Right atrium auricular region (tissue), 2 donors: ENCODE measurements around the gene RSU1. TPM values are rescaled to one million over a fixed set of nuclear protein-coding genes. Genes with fewer than 3 reads are reported as not detected.

Experiments
- DNase-seq: peaks from one replicate; pipeline ENCODE4 v3.0.0-alpha.2; 2019; ENCODE audit warnings: low spot score
- H3K27ac ChIP-seq, 2 donors: fragments of 200-600 bp; sonication (generic); 1 replicate in 1 of 2; 2 replicates in 1 of 2; pipeline ENCODE4 v1.5.1; 2016 to 2019
- H3K27me3 ChIP-seq, 2 donors: fragments of 200-600 bp; sonication (generic); one replicate each; pipeline versions ENCODE4 v1.5.1 to v1.6.0; 2017 to 2019
- H3K36me3 ChIP-seq: fragments of 200-600 bp; sonication (generic); one replicate; pipeline ENCODE4 v1.5.1; 2016
- H3K4me1 ChIP-seq, 2 donors: fragments of 200-600 bp; sonication (generic); one replicate each; pipeline versions ENCODE4 v1.5.1 to v1.6.0; 2017 to 2019
- H3K4me3 ChIP-seq, 2 donors: fragments of 200-600 bp; sonication (generic); 1 replicate in 1 of 2; 2 replicates in 1 of 2; pipeline ENCODE4 v1.5.1; 2017 to 2019; ENCODE audit warnings: mild to moderate bottlenecking in 1 of 2, moderate library complexity in 1 of 2
- H3K9me3 ChIP-seq, 2 donors: fragments of 200-600 bp; sonication (generic); one replicate each; pipeline ENCODE4 v1.5.1; 2019
- total RNA-seq, 2 donors: library from RNA; depleted of rRNA; stranded (reverse); fragments of >200 nt; gene quantifications; one replicate each; pipeline ENCODE4 v1.1.0, GENCODE V29; 2016
- TF ChIP-seq, protein P1 (sequence below), 2 donors: fragments of 200-600 bp; sonication (generic); IDR thresholded peaks; one replicate each; pipeline ENCODE4 v1.5.1; 2019; ENCODE audit warnings: antibody characterized with exemption in 2 of 2

The RSU1 gene
- total RNA-seq, 2 donors from 2014 or later = 40.3 to 45.4 TPM

DNA sequence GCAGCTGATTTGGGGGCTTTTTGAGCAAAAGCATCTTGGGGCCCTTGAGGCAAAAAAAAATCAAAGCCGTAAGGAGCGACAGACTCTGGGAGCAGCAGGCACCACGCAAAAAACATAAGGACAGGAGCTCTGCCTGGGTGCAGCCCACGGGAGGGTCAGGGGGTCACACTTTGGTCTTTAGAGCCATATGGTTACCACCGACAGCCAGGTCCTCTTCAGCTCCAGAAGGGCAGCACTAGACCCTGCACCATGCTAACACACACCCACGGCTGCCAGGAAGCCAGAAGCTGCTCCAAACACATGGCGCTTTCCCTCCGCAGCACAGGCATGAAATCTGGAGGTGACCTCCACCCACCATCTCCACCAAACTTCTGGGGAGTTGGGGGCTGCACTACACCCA is 47.1 kb downstream of the RSU1 start:
- no peak overlapping the region for H3K4me3 ChIP-seq
- H3K27me3 ChIP-seq = no peaks in the 10 kb centered on the region
- TF ChIP-seq, protein P1, sequence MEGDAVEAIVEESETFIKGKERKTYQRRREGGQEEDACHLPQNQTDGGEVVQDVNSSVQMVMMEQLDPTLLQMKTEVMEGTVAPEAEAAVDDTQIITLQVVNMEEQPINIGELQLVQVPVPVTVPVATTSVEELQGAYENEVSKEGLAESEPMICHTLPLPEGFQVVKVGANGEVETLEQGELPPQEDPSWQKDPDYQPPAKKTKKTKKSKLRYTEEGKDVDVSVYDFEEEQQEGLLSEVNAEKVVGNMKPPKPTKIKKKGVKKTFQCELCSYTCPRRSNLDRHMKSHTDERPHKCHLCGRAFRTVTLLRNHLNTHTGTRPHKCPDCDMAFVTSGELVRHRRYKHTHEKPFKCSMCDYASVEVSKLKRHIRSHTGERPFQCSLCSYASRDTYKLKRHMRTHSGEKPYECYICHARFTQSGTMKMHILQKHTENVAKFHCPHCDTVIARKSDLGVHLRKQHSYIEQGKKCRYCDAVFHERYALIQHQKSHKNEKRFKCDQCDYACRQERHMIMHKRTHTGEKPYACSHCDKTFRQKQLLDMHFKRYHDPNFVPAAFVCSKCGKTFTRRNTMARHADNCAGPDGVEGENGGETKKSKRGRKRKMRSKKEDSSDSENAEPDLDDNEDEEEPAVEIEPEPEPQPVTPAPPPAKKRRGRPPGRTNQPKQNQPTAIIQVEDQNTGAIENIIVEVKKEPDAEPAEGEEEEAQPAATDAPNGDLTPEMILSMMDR (IDR thresholded peaks at IDR 0.05) = no peak
- H3K9me3 ChIP-seq = no peaks in the 10 kb centered on the region
- DNase-seq = no peak
- H3K36me3 ChIP-seq = no peaks in the 10 kb centered on the region
- peaks cover 0 to 12% of the 10 kb centered on the region in 2 donors for H3K4me1 ChIP-seq
- H3K27ac ChIP-seq = no peak overlapping the region

DNA sequence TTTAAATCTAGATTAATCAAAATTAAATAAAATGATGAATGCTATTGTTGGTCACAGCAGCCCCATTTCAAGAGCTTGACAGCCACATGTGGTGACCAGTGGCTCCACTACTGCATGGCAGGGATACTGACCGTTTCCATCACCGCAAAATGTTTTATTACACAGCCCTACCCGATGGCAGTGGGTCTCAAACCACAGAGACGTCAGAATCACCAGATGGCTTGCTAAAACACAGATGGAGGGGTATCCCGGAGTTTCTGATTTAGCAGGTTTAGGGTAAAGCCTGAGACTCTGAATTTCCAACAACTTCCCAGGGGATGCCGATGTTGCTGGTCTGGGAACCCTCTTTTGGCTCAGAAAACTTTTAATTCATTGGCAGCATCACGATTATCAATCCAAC is 47.9 kb downstream of the RSU1 start:
- no peak overlapping the region for H3K27ac ChIP-seq
- no peaks in the 10 kb centered on the region for H3K36me3 ChIP-seq
- TF ChIP-seq, protein P1 (IDR thresholded peaks at IDR 0.05) = no peak
- H3K4me3 ChIP-seq = no peak overlapping the region
- H3K27me3 ChIP-seq = no peaks in the 10 kb centered on the region
- no peak for DNase-seq
- H3K4me1 ChIP-seq = peaks cover 0 to 12% of the 10 kb centered on the region in 2 donors
- H3K9me3 ChIP-seq = no peaks in the 10 kb centered on the region

DNA sequence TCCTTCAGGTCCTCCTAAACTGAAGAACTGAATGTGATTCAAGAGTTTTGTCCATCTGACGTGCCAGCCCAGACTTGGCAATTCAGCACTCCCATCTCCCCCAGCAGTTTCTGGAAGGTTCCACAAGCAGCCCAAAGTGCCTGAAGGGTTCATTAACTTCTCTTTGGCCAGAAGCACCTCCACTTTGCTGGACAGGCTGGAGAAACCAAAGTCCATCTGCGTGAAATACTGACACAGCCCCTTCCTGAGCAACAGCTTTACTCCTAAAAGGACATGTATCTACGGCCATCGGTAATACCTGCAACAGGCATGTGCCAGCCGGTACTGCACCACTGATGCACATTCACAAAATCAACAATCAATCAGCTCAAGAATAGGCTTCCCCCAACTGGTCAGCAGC is 48.5 kb downstream of the RSU1 start:
- no peak for DNase-seq
- Histone ChIP-seq H3K4me1 (peaks cover 0 to 12% of the 10 kb centered on the region in 2 donors), H3K27me3 (no peaks in the 10 kb centered on the region), H3K9me3 (no peaks in the 10 kb centered on the region), H3K36me3 (no peaks in the 10 kb centered on the region), H3K27ac (no peak overlapping the region), H3K4me3 (no peak overlapping the region)
- TF ChIP-seq, protein P1 (IDR thresholded peaks at IDR 0.05) = no peak

- Histone ChIP-seq H3K9me3 (no peaks in the 10 kb centered on the region), H3K27ac (no peak overlapping the region), H3K36me3 (no peaks in the 10 kb centered on the region), H3K27me3 (no peaks in the 10 kb centered on the region), H3K4me1 (peaks cover 0 to 8% of the 10 kb centered on the region in 2 donors), H3K4me3 (no peak overlapping the region)
- TF ChIP-seq, protein P1 (IDR thresholded peaks at IDR 0.05) = no peak
- DNase-seq = no peak
Observed at GRCh38 chr10:16765509-16766375, 51.5 kb downstream of the RSU1 start.

GRCh38 chr10:16761300-16761699 is 55.9 kb downstream of the RSU1 start:
- DNase-seq = no peak

More at GRCh38 chr10:16761300-16761699, 55.9 kb downstream of the RSU1 start:
- TF ChIP-seq, protein P1 (IDR thresholded peaks at IDR 0.05) = no peak
- H3K27ac ChIP-seq = no peak overlapping the region
- H3K9me3 ChIP-seq = no peaks in the 10 kb centered on the region
- H3K36me3 ChIP-seq = peaks cover 7% of the 10 kb centered on the region
- no peaks in the 10 kb centered on the region for H3K27me3 ChIP-seq
- H3K4me3 ChIP-seq = no peak overlapping the region
- peaks cover 0 to 8% of the 10 kb centered on the region in 2 donors for H3K4me1 ChIP-seq
